Left renal pelvis (tissue), 4 donors: ENCODE results near the gene EXOC6B. TPM values are rescaled to one million over a fixed set of nuclear protein-coding genes. Genes with fewer than 3 reads are reported as not detected.
A peak's percentile ranks its signal among the peaks of the same experiment; 100 is the strongest.

ENCODE experiments used
- DNase-seq, 4 donors: peaks; one replicate each; pipeline ENCODE4 v3.0.0-alpha.2; 2013; ENCODE audit warnings: low read depth in 4 of 4, low spot score in 3 of 4
- polyA plus RNA-seq, 4 donors: library from polyadenylated mRNA; unstranded; fragments of 120-200 nt; gene quantifications; one replicate each; pipeline ENCODE4 v1.2.1, GENCODE V29; 2013; ENCODE audit not compliant: insufficient read length in 4 of 4

Gene EXOC6B
- polyA plus RNA-seq, 4 donors = 21.9 to 25.3 (median 24.0) TPM

DNA sequence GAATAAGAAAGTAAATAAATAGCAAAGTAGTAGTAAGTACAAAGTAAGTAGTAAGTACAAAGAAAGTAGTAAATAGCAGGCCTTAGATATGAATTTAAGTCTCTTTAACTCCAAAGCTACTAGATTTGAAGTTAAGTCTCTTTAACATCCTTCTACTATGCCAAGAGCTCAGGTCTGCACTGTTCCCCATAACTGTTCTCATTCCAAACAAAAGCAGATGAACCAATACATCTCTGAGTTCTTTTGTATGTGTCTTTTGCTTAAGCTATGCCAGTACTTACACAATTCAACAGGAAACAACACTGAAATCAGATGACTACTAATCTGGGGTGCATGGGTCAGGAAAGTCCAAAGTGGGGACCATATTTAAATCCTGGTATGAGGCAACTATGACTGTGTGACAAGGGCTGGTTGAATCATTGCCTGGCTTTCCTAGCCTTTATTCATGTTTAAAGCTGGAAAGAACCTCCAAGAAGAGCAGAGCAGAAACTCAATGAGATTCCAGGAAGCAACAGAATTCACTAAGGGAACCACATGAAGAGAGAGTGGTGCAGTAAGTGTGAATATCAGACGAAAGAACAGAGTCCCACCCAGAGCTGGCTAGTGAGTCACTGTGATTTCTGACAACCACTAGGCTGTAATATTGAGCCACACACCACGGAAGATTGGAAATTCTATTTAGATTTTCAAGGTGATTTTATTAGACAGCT lies 627.1 kb downstream of the EXOC6B start:
- DNase-seq = no peak

DNA sequence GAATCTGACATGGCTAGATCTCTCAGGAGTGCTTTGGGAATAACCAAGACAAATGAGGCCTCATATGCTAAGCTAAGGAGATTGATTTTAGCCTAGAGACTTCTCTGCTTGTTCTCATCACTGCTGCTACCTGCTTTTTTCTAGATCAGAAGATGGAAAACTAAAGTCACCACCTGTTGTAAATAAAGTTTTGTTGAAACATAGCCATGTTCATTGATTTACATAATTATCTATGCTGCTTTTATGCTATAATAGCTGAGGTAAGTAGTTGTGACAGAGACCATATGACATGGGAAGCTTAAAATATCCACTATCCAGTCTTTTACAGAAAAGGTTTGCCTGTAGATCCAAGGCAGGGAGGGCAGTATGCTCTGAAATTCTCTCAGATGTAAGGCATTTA lies 632.1 kb downstream of the EXOC6B start:
- DNase-seq = no peak

DNA sequence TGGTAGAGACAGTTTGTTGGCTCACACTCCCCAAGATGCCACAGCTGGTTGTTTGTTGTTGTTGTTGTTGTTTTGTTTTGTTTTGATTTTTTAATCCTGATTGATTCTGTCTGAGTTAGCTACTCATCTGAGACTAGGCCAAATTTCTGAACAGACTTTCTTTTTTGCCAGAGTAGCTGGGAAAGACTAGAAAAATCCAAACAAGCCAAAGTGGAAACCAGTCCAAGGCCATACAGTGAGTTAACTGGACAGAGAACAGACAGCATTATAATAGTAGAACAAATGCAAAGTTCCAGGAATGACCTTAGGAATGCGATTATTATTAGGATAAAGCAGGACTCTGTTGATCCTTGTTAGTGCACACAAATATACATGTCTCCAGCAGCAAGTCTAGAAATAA lies 634.4 kb downstream of the EXOC6B start:
- DNase-seq = no peak

DNA sequence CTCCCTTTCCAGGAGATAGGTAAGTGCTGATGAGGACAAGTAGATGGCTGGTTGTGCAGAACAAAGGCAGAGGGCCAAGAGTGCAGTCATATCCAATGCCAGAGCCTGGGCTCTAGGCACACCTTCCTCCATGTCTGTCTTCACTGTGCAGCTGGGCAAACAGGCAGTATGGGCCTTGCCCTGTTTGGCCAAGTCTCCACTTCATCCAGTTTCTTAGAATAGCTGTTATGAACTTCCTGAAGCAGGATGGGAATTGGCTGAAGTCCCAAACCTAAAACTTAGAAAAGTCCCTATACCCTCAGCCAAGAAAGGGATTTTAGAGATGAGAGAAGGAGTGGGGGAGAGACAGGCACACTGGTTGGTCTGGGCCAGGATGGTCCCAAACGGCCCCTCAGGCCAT lies 640.6 kb downstream of the EXOC6B start:
- no peak for DNase-seq

DNA sequence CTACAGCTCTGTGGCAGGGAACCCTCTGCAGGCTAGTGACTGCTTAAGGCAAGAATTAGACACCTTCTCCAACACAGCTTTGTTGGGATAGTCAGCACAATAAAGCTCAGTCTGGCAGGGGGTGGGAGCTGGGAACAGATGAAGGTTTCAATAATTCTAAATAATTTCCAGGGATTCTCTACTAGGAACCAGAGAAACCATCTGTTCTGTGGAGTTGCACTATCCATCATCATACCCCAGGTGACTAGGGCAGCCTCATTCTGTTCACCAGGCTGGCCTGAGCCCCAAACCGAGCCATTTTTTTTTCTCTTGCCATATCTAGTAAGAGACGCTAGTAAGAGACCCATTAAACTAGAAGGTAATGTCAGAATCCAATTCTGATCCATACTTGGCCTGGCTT lies 642.4 kb downstream of the EXOC6B start:
- no peak for DNase-seq

DNA sequence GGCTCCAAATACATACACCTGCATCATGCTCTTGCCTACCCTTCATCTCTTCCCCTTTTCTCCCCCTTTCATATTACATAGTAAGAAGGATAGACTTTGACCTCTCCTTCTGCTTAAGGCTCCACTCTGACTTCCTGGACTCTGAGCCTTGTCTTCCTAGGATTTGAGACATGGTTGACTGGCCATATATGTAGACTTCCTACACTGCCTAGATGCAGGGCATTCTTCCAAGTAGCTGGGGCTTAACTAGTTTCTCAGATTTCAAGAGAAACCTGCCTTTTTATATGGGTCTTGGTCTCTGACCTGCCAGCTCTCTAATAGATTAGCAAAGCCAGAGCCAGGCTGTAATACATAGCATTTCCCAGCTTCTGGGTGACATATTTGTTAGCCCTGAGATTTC lies 642.8 kb downstream of the EXOC6B start:
- peak in 2 of 4 donors; percentile 36 to 45 for DNase-seq

DNA sequence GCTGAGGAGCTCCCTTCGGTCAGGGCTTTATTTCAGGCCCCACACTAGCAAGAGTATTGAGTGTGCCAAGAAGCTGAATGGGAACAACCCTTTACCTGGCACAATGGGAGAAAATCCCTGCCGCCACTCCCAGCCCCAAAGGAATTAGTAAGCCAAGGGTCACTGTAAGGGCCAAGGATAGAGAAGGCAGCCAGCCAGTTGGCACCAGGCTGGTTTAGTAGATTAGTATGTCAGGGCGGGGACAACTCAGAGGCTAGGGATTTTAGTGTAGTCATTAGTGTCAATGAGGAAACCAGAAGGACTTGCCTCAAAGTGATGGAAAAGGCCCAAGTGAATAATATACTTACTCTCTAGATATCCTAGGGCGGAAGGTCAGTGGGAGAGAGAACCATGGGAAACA lies 643.3 kb downstream of the EXOC6B start:
- DNase-seq = no peak

DNA sequence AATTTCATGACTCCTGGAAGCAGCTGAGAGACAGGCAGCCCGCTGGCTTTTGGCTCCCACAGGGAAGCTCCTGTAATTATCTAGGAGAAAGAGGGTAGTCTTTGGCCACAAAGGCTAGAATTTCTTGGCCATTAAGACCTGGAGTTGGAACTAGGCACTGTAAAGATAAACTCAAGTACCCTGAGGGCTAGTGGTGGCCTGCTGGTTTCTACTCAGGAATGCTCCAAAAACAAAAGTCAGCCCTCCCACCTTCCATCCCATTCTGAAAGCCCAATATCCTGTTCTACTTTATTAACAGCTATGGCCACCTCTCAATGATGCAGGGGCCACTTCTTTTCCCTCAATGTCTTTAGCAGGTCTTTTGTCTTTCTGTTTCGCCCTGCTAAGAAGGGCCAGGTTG lies 644.2 kb downstream of the EXOC6B start:
- DNase-seq = no peak

DNA sequence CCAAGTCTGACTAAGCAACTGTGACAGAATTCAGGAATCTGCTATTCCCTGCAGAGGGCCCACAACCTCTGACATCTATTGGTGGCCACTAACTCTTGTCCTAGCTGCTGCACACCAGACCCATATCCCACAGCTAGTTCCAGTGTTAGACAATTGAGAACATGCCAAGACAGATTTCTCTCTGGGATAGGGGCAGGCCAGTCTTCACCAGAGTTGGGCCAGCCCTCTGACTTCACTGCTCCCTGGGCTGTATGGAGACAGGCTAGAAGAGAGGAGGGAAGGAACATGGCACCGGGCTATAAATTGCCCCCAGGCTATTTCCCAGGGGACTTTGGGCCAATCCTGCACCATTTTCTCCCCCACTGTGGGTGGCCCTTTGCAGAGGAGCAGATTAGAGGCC lies 645.5 kb downstream of the EXOC6B start:
- no peak for DNase-seq

DNA sequence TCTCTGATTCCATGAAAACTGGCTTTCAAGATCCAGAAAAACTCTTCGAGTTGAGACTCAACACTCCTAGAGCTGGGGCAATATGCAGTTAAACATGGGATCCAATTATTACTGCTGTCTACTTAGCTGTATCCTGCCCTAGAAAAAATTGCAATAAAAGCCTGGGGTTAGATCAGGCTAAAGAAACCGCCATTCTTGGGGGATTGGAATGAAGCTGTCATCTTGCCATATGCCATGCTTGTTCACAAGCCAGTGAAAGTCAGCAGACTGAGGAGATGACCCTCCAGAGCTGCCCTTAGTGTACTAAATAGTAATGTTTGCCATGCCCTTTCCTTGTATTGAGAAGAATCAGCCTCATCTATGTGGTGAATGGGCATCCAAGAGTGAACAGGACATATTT lies 647.3 kb downstream of the EXOC6B start:
- no peak for DNase-seq

DNA sequence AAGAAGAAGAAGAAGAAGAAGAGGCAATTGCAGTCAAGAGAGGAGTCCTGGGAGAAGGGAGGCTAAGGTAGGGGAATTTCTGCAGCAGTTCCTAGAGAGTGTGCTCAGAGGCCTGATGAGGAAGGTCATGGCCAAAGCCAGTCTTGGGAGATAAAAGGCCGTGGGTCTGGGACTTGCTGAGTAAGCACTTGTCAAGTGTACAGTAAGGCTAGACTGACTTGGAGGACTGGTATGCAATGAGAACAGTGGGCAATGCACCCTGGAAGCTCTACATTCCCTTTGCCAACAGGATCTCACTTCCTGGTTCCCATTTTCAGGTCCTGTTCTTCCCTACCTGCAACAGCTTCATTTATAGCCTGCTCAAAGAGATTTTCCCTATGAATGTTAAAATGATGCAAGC lies 649.6 kb downstream of the EXOC6B start:
- no peak for DNase-seq

DNA sequence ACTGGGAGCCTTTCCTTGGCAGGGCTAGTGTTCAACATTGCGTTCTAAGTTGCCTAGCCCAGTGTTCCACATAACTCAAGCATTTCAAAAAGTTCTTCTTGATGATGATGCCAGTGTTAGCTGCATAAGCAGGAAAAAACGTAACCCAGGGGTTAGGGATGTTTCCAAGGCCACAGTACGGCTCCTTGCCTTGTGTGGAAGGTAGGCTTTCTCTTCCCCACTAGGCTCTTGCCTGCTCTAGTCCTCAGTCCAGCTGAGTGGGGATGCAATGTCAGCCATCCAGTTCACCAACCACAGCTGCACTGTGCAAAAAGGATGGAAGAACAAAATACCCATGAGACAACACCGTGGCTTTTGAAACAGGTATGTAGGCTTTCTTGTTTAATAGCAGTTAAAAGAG lies 650.2 kb downstream of the EXOC6B start:
- DNase-seq = no peak

DNA sequence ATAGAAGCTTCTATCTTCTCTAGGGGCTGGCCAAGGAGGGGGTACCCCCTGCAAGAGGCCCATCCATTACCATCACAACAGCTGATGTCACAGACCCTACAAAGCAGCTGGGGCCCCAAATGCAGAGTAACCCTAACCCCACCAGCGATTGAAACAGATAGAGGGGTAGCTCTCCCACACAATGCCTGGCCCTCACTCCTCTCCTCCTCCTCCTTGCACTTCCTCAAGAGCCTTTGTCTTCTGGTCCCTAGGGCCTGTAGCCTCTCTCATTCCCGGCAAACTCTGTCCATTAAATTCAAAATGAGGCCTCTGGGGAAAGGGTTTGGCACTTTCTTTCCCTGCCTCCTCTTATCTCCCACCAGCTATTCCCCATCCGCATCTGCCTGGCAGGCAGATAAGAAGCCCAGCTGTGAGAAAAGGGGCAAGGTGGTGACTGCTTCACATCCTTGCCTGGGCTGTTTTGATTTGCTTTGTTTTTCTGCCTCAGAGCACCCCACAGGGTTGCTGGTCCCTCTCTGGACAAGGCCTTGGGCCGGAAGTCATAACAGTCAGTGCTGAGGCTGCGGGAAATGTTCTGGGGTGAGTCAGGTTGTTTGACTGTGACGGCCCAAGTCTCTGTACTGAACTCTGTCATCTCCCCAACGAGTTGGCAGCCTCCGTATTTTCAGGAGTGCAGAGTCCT lies 652.1 kb downstream of the EXOC6B start:
- DNase-seq = no peak

DNA sequence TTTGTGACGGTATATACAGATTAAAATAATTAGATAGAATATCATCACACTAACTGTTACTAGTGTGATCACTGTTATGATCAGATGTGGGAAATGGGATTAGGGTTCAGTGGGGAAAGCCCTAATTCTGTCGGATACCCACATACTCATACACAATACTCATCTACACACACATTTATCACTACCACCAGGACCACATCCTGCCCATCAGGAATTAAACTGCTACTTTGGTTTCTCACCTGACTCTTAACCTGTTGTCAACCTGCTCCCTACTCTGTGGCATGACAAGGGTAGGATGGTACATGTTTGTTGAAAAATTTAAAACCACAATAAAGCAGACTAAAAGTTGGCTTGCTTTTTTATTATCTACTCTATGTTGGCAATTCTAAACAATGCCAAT lies 653.4 kb downstream of the EXOC6B start:
- DNase-seq = no peak

DNA sequence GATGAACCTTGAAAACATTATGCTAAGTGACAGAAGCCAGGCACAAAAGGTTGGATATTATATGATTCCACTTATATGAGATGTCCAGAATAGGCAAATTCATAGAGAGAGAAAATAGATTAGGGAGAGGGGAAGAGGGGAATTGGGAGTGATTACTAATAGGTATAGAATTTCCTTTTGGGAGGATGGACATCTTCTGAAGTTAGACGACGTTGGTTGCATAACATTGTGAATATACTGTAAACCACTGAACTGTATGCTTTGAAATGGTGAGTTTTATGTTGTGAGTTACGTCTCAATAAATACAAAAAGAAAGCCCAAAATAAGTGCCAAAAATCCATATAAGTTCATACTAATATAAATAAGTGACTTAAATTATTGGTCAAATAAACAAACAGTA lies 659.6 kb downstream of the EXOC6B start:
- no peak for DNase-seq

DNA sequence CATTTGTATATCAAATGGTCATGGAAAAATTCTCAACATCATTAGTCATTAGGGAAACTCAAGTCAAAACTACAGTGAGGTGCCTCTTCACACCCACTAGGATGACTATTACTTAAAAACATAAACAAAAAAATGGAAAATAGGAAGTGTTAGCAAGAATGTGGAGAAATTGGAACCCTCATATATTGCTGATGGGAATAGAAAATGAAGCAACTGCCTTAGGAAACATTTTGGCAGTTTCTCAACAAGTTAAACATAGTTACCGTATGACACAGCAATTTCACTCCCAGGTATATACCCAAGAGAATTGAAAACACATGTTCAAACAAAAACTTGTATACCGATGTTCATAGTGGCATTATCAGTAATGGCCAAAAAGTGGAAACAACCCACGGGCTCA lies 660.0 kb downstream of the EXOC6B start:
- DNase-seq = no peak

DNA sequence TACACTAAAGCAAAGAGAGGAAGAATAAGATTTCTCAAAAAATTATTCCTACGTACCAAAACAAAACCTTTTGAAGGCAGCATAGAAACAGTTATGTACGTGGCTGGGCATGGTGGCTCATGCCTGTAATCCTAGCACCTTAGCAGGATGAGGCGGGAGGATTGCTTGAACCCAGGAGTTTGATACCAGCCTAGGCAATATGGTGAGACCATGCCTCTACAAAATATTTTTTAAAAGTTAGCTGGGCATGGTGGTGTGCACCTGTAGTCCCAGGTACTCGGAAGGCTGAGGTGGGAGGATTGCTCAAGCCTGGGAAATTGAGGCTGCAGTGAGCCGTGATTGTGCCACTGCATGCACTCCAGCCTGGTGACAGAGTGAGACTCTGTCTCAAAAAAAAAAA lies 663.3 kb downstream of the EXOC6B start:
- DNase-seq = no peak

DNA sequence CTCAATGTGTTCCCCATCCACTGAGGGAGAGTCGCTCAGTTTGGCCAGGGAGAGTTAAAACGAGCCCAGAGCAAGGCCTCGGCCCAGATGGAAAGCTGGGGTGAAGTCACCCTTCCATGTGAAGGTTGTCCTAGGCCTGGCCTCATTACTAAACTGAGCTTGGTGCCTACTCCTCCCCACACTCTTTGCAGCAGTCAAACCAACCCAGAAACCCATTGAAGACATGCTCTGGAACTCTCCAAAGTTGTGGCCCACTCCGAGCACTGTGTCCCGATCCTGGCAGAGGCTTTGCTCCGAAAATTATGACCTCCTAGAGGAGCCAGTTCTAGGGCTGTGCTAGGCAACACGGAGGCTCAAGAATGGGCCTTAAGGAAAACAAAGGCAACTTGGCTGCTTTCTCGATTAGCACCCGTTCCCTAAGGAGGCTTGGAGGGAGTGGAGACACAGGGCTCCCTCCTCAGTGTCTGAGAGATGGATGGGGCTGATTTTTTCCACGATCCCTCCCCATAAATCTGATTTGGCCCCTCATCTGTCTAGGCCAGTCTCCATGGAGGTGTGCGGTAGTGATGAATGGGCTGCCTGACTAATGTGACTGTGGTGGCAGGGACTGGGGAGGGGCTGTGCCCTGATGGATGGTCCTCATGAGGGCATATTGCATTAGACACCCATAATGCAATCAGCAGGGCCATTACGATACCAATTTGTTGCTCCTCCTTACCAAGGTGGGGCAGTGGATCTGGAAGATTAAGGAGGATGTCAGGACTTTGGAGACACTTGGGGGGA lies 666.4 kb downstream of the EXOC6B start:
- DNase-seq = no peak

DNA sequence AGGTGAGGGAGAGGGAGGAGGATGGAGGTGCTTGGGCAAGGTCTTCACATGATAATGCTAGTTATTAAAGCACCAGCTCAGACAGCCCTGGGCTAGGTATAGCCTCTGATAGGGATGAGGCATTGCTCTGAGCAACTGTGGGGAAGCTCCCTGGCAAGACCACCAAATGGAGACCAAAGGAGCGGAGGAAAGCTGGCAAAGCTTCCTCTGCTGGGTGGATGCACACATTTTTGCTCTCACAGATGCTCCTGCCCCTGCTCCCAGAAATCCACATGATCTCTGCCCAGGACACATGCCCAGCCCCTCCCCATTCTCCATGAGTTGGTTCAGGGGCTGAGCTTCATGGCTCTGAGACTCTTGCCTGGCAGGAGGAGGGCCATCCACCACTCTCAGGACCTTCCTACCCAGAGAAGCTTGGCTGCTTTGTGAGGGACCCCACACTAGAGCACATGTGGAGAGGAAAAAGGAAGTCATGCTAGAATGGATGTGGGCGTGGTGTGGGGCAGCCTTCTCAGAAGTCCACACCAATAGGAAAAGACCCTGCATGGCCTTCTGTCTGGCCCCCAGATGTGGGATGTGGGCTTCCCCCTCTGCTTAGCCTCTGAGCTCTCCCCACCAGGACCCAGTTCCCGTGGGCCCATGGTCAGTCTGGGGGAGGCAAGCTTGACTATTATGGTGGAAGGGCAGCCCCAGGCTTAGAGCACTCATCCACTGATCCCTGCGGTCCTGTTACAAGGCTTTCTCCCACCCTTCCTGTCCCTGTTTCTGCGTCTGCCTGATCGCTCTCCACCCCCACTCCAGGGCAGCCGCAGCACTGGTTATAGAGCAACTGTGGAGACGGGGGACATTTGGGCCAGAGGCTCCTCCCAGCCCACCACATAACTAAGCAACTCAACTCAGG lies 667.7 kb downstream of the EXOC6B start:
- no peak for DNase-seq

DNA sequence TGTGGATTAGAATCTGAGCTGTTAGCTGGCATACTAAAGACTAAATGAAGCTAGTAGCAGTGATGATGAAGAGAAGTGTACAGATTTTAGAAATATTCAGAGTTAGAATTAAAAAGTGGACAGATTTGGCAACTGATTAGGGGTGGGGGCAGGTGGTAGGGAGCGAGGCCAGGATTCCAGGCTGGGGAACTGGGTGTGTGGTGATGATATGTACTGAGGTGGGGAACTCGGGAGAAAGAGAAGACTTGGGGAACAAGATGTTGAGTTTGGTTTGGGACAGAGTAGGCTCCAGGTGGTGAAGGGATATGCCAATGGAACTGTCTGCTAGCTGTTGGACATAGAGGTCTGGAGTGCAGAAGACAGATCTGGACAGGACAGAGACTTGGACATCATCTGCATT lies 669.0 kb downstream of the EXOC6B start:
- DNase-seq = no peak

DNA sequence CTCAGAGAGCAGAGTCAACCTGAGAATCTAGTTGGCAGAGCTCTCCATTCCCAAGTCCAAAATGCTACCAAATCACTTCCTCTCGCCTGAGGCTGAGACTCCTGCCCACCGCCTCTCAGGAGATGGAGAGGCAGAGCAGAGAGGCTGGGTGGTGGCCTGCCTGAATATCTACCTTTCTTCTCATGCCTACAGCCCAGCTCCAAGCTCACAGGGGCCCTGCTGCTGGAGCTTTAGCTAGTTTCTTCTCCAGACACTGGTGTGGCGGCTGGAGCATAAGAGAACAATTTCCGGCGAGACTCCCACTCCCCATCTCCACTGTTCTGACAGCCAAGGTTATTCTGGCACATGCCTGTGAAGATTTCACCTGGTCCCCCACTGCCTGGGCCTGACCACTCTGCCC lies 670.1 kb downstream of the EXOC6B start:
- DNase-seq = no peak
